HepG2 (cell line): Measurements from ENCODE around the gene CADM4. TPM values are rescaled to one million over a fixed set of nuclear protein-coding genes. Genes with fewer than 3 reads are reported as not detected.
A peak's percentile ranks its signal among the peaks of the same experiment; 100 is the strongest.

ENCODE experiments used
- AGO1 ChIP-seq: fragments of 200-400 bp; formaldehyde crosslinking; IDR thresholded peaks from 2 replicates; pipeline ENCODE4 v1.6.1; 2017; ENCODE audit warnings: mild to moderate bottlenecking, low read depth, low read length, moderate library complexity; ENCODE audit not compliant: poor library complexity, severe bottlenecking
- AGO2 ChIP-seq: fragments of 200-400 bp; formaldehyde crosslinking; optimal IDR thresholded peaks from 2 replicates; pipeline ENCODE3; 2017; ENCODE audit warnings: mild to moderate bottlenecking, low read depth, low read length, moderate library complexity
- MXI1 ChIP-seq: IDR thresholded peaks from 3 replicates; pipeline ENCODE4 v1.6.1; 2012; ENCODE audit warnings: low read depth, low read length, inconsistent platforms, borderline replicate concordance
- RBM39 ChIP-seq: fragments of 200-400 bp; formaldehyde crosslinking; IDR thresholded peaks from one replicate; pipeline ENCODE4 v1.6.1; 2018; ENCODE audit warnings: antibody characterized with exemption, mild to moderate bottlenecking, low read depth, low read length; ENCODE audit not compliant: poor library complexity, severe bottlenecking
- polyA plus RNA-seq, 8 experiments: library from polyadenylated mRNA; depleted of rRNA in 3 of 8; stranded (reverse) in 7 of 8; unstranded in 1 of 8; fragments of >200 nt; fragmentation: Illumina TruSeq in 4 of 8; extraction: Trizol in 4 of 8; gene quantifications; 2 replicates each; pipeline versions ENCODE4 v1.2.1 to v1.2.3, GENCODE V29; 2011 to 2016; ENCODE audit warnings: low read depth in 4 of 8, missing spikeins in 1 of 8, mixed read lengths in 1 of 8; ENCODE audit not compliant: insufficient read depth in 1 of 8
- total RNA-seq, 5 experiments: library from RNA; depleted of rRNA; stranded (reverse); fragments of >200 nt; fragmentation: Illumina TruSeq; extraction: Trizol; gene quantifications; 2 replicates each; pipeline ENCODE4 v1.2.3, GENCODE V29; 2016; ENCODE audit warnings: low read depth in 1 of 5
- TF ChIP-seq, protein P1 (sequence below): sonication (generic); formaldehyde crosslinking; IDR thresholded peaks from 2 replicates; pipeline ENCODE4 v1.8.0; 2022; ENCODE audit warnings: low read depth, missing genetic modification reagents
- TF ChIP-seq, protein P2 (sequence below): sonication (generic); formaldehyde crosslinking; IDR thresholded peaks from 2 replicates; pipeline ENCODE4 v1.5.1; 2020; ENCODE audit warnings: mild to moderate bottlenecking, missing genetic modification reagents, moderate library complexity

Gene CADM4
- total and polyA plus RNA-seq, 2 of the 13 experiments (the other 11 are each of a cell fraction or from before 2014, with no cell fraction given) = 8.5 to 16.0 TPM

DNA sequence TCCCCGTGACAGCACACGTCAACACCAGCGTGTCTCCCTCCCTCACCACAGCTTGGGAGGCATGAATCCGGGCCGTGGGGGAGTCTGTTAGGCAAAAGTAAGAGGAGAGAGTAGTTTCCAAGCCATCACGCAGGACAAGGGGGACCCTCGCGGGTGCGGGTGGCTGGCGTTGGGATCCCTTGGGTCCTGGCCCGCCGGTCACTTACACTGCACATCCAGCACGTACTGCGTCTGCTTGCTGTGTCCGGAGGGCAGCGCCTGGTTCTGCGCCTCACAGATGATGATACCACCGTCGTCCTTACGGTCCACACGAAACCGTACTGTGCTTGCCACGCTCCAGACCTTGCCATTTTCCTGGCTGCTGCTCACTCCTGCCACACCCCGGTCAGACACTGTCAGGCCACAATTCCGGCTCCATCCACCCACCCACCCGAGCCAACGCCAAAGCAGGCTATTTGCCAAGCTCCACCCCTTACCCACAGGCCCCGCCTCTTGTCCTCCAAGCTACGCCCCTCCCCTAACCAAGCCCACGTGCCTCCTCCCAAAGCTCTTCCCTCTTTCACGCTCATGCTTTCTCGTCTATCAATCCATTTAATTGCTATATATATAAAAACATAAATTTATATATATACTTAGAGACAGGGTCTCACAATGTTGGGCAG is 13.6 kb downstream of the CADM4 start (continued):
- TF ChIP-seq, protein P1, sequence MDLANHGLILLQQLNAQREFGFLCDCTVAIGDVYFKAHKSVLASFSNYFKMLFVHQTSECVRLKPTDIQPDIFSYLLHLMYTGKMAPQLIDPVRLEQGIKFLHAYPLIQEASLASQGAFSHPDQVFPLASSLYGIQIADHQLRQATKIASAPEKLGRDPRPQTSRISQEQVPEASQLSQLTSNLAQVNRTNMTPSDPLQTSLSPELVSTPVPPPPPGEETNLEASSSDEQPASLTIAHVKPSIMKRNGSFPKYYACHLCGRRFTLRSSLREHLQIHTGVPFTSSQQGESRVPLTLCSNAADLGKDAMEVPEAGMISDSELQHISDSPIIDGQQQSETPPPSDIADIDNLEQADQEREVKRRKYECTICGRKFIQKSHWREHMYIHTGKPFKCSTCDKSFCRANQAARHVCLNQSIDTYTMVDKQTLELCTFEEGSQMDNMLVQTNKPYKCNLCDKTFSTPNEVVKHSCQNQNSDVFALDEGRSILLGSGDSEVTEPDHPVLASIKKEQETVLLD (CRISPR knock-in tag) = no peak
- peak; percentile 68 for TF ChIP-seq AGO1
- no peak for TF ChIP-seq MXI1
- no peak for TF ChIP-seq RBM39
- peak; percentile 78 for TF ChIP-seq AGO2
- TF ChIP-seq, protein P2, sequence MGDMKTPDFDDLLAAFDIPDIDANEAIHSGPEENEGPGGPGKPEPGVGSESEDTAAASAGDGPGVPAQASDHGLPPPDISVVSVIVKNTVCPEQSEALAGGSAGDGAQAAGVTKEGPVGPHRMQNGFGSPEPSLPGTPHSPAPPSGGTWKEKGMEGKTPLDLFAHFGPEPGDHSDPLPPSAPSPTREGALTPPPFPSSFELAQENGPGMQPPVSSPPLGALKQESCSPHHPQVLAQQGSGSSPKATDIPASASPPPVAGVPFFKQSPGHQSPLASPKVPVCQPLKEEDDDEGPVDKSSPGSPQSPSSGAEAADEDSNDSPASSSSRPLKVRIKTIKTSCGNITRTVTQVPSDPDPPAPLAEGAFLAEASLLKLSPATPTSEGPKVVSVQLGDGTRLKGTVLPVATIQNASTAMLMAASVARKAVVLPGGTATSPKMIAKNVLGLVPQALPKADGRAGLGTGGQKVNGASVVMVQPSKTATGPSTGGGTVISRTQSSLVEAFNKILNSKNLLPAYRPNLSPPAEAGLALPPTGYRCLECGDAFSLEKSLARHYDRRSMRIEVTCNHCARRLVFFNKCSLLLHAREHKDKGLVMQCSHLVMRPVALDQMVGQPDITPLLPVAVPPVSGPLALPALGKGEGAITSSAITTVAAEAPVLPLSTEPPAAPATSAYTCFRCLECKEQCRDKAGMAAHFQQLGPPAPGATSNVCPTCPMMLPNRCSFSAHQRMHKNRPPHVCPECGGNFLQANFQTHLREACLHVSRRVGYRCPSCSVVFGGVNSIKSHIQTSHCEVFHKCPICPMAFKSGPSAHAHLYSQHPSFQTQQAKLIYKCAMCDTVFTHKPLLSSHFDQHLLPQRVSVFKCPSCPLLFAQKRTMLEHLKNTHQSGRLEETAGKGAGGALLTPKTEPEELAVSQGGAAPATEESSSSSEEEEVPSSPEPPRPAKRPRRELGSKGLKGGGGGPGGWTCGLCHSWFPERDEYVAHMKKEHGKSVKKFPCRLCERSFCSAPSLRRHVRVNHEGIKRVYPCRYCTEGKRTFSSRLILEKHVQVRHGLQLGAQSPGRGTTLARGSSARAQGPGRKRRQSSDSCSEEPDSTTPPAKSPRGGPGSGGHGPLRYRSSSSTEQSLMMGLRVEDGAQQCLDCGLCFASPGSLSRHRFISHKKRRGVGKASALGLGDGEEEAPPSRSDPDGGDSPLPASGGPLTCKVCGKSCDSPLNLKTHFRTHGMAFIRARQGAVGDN (CRISPR knock-in tag) = peak; percentile 8; the same call in 1 of the 2 replicates
